HG02798 (cell line): ENCODE data around the gene SLC39A11.
A peak's percentile ranks its signal among the peaks of the same experiment; 100 is the strongest.

Source experiments
- ATAC-seq: cut with Tn5 transposase; IDR thresholded peaks from one replicate; pipeline ENCODE4 v1.9.1; 2021; ENCODE audit warnings: mild to moderate bottlenecking; ENCODE audit not compliant: unreplicated experiment, poor library complexity

SLC39A11 gene

DNA sequence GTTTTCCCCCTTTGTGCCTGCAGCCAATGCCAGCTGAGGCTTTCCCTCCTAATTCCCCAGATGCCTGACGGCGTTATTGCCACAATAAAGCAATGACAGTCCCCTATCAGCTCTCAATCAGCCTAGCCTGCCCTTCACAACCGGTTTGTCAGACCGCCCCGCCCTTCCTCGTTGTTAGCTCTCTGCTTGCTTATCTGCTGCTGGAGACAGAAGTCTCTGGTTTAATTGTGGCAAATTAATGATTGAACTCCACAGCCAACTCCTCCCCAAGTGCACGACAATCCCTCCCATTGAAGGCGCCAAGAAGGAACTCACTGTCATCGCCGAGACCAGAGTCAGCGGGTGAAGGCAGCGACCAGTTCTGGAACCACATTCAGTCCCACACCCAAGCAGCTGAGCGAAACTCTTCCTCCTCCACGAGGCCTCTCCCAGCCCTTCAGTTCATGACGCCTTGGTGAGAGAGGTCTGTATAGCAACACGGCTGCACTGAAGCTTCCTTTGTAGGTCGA lies 474.4 kb downstream of the SLC39A11 start:
- peak; percentile 66 for ATAC-seq

DNA sequence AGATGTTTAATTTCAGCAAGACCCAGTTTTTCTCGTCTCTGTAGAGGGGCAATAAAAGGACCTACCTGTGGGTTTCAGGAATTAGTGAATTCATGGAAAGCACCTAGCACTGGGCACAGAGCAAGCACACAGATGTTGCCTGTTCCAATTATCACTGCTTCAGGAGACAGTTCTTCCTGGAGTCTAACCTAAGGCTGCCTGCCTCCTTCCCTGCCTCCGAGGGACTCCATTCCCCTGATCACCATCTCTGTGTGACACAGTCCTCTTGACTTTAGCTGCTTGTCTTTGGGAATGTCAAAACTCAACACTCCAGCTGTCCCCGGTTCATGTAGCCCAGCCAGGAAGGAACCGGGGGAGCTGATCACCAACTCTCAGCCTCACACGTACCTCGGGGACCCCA lies 474.9 kb downstream of the SLC39A11 start:
- ATAC-seq, result no peak

DNA sequence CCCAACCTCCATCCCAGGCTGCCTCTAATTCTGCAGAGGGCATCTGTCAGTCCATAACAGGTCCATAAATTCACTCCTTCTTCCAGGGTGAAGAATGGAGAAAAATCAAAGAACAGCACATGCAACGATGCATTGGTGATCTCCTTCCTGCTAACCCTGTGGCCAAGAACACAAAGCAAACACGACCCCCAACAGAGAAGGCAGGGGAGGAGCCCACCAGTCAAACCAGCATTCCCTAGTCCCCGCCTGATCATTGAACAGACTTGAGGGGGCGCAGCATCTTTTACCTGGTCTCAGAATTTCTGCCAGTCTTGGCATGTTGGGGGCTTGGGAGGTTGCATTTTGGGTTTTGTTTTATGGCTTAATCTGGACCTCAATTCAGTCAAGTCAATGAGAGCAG lies 476.0 kb downstream of the SLC39A11 start:
- no peak for ATAC-seq

DNA sequence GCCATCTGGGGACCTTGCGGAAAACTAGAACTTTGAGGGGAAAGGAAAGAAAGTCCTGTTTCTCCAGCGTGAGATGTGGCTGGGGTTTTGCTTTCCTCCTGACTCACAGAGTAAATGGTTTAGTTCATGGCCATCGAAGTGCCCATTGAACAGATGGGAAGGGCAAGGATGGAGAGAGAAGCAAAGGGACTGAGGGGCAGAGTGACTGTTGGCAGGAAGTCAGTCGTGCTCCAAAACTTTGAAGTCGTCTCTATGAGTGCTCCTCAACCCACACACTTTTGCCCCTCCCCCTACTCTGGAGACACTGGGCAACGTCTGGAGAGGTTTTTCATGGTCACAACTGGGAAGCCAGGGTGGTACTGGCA lies 476.9 kb downstream of the SLC39A11 start:
- ATAC-seq, result no peak

- ATAC-seq, result peak; percentile 47
These were observed 477.4 kb downstream of the SLC39A11 start for GRCh38 chr17:72614871-72615626.

DNA sequence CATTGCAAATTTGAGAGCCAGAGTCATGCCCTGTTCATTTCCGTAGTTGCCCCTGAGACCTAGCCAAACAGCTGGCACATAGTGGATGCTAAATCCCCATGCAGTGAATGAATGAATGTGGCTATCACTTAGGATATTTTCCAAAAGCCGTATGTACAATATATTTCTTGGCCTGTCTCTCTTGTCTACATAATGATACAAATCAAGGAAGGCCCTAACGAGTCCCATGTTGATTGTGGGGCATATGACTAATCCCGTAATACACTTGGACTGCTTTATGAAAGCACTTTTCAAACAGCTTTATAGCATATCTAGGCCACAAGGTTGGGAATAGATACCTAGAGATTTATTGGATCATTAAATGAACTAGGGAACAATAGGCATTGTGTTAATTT lies 478.0 kb downstream of the SLC39A11 start:
- ATAC-seq, result no peak

- no peak for ATAC-seq
These were observed 478.6 kb downstream of the SLC39A11 start for GRCh38 chr17:72613806-72614292.

GRCh38 chr17:72613396-72613795 lies 479.1 kb downstream of the SLC39A11 start:
- ATAC-seq, result no peak

- ATAC-seq, result no peak
These were observed 481.3 kb downstream of the SLC39A11 start for GRCh38 chr17:72611172-72611571.

- no peak for ATAC-seq
These were observed 483.0 kb downstream of the SLC39A11 start for GRCh38 chr17:72609501-72609900.

GRCh38 chr17:72608436-72608835 lies 484.1 kb downstream of the SLC39A11 start:
- no peak for ATAC-seq

- no peak for ATAC-seq
These were observed 485.8 kb downstream of the SLC39A11 start for GRCh38 chr17:72606656-72607055.

- ATAC-seq, result no peak
These were observed 486.9 kb downstream of the SLC39A11 start for GRCh38 chr17:72605543-72605942.

- peak; percentile 51 for ATAC-seq
These were observed 488.0 kb downstream of the SLC39A11 start for GRCh38 chr17:72604518-72604917.

DNA sequence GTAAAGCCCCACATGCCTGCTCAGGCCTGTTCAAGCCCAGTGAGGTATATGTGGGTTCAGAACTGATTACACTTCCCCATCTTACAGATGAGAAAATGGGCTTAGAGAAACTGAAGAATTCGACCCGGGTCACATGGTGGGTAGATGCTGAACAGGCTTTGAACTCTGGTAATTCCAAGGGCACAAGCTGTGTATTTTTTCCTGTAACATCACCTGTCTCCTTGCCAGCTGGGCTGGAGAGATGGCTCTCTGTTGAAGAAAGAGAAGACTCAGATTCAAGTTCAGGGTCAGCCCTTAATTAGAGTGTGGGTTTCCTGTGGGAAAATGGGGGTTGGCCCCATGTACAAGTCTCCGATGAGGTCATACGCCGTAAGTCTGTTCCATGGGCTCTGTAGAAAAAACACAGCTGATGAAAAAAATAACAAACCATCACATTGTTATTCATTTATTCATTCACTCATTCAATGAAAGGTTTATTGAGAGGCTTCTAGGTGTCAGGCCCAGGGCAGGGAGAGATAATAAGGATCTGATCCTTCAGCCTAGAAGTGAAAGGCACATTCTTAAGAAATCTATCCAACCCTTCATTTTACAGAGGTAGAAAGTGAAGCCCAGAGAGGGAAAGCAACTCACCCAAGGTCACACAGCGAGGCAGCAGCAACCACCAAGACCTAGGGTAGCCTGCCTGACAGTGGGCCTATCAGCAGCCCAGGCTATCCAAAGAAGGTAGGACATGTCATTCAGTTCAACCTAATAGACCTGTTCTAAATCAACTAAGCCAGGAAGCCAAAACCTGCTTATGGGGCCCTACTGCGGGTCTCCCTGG lies 488.9 kb downstream of the SLC39A11 start:
- peak; percentile 33 for ATAC-seq

DNA sequence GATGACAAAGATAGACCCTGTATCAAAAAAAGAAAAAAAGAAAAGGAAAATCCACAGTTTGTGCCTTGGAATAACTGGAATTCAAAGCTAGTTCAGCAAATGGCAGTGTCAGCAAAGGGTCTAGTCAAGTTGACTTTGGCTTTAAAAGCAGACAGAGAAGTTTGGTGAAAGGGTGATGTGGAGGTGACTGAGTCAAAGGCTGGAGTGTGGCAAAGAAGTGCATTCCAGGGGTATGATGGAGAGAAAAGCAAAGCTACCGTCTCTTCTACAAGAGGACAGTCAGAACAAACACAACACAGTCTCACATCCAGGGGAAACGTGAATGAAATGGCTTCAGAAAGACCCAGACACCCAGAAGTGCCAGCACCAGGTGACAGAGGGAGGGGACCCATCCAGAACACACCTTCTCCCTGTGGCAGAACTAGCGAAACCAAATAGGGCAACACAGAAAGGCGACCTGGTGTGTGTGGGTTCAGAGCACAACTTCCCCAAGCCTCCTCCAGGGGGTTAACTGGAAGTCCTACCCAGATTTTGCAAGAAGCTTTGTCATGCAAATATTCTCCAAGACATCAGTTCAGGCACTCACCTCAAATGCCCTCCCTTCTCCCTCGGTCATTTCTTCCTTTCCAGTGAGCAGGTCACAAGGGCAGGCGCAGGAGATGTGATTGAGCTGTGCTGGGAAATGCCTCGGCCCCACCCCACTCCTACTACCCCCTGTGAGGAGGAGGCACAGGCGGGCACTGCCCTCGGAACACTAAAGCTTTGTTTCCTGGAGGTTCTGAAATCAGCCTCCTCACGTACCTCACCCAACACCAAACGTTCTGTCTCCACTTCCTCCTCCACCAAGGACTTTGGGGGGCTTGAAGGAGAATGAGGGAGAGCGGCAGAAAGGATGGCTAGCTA lies 489.7 kb downstream of the SLC39A11 start:
- ATAC-seq, result peak; percentile 56

GRCh38 chr17:72600934-72601333 lies 491.6 kb downstream of the SLC39A11 start:
- ATAC-seq, result no peak

GRCh38 chr17:72599891-72600290 lies 492.6 kb downstream of the SLC39A11 start:
- no peak for ATAC-seq

- ATAC-seq, result no peak
These were observed 493.8 kb downstream of the SLC39A11 start for GRCh38 chr17:72598695-72599094.

GRCh38 chr17:72597354-72598087 lies 495.0 kb downstream of the SLC39A11 start:
- no peak for ATAC-seq
